K562 (cell line): Measurements from ENCODE around the gene CA7. TPM values are rescaled to one million over a fixed set of nuclear protein-coding genes. Genes with fewer than 3 reads are reported as not detected.

Experiments used
- ATF2 ChIP-seq: sonication (generic); formaldehyde crosslinking; IDR thresholded peaks from 2 replicates; pipeline ENCODE4 v1.8.1; 2022; ENCODE audit warnings: missing genetic modification reagents
- CHD7 ChIP-seq: fragments of 200-600 bp; sonication (generic); IDR thresholded peaks from one replicate; pipeline ENCODE4 v1.6.1; 2012; ENCODE audit warnings: mild to moderate bottlenecking, low read depth, low read length, inconsistent platforms
- EGR1 ChIP-seq: fragments of 450-650 bp; conservative IDR thresholded peaks from 2 replicates; pipeline ENCODE4 v1.6.1; 2017; ENCODE audit warnings: mild to moderate bottlenecking
- HOMEZ ChIP-seq: fragments of 250-450 bp; sonication (Bioruptor Pico); IDR thresholded peaks from 2 replicates; pipeline ENCODE4 v1.4.0; 2020; ENCODE audit warnings: mild to moderate bottlenecking, moderate library complexity
- NFATC3 ChIP-seq: fragments of 450-650 bp; IDR thresholded peaks from 2 replicates; pipeline ENCODE4 v1.6.1; 2017; ENCODE audit warnings: mild to moderate bottlenecking
- NFYB ChIP-seq: IDR thresholded peaks from 2 replicates; pipeline ENCODE4 v1.6.1; 2011; ENCODE audit warnings: mild to moderate bottlenecking, moderate library complexity; ENCODE audit not compliant: insufficient read length; ENCODE audit errors: extremely low read depth
- ZNF431 ChIP-seq: sonication (generic); formaldehyde crosslinking; IDR thresholded peaks from 2 replicates; pipeline ENCODE4 v1.8.0; 2022; ENCODE audit warnings: mild to moderate bottlenecking, missing genetic modification reagents
- ZNF717 ChIP-seq: fragments of 250-450 bp; sonication (Bioruptor Pico); IDR thresholded peaks from 2 replicates; pipeline ENCODE4 v1.5.0; 2021
- polyA plus RNA-seq, 8 experiments: library from polyadenylated mRNA; depleted of rRNA in 4 of 8; stranded (reverse) in 5 of 8; unstranded in 3 of 8; fragments of >200 nt; fragmentation: Nextera tagmentation in 2 of 8; fragmentation: Illumina TruSeq in 1 of 8; extraction: Ambion mirVana in 2 of 8; extraction: Trizol in 1 of 8; gene quantifications; 2 replicates each; pipeline versions ENCODE4 v1.2.1 to v1.2.3, GENCODE V29; 2011 to 2014; ENCODE audit warnings: inconsistent platforms in 1 of 8, missing spikeins in 1 of 8
- total RNA-seq, 7 experiments: library from RNA; depleted of rRNA in 6 of 7; stranded (reverse); fragments of >200 nt in 6 of 7; fragmentation: Illumina TruSeq in 2 of 7; extraction: Trizol in 2 of 7; gene quantifications; 2 replicates each; pipeline versions ENCODE4 v1.2.1 to v1.2.3, GENCODE V29; 2011 to 2021; ENCODE audit warnings: low replicate concordance in 1 of 7
- TF ChIP-seq, protein P1 (sequence below): fragments of 250-450 bp; sonication (Bioruptor Pico); IDR thresholded peaks from 2 replicates; pipeline ENCODE4 v1.8.0; 2022; ENCODE audit warnings: moderate library complexity, mild to moderate bottlenecking, inconsistent platforms

Gene CA7
- total and polyA plus RNA-seq, 9 of the 15 experiments (the other 6 are each of a cell fraction or from before 2014, with no cell fraction given), result 0.03 to 0.07 (median 0.05) TPM; not detected in 5

GRCh38 chr16:66888647-66889615 is 44.7 kb downstream of the CA7 start (continued):
- no peak for TF ChIP-seq CHD7
- TF ChIP-seq ZNF717 (CRISPR knock-in tag), result no peak
- TF ChIP-seq ATF2 (CRISPR knock-in tag), result no peak
- no peak for TF ChIP-seq NFYB
- TF ChIP-seq, protein P1, sequence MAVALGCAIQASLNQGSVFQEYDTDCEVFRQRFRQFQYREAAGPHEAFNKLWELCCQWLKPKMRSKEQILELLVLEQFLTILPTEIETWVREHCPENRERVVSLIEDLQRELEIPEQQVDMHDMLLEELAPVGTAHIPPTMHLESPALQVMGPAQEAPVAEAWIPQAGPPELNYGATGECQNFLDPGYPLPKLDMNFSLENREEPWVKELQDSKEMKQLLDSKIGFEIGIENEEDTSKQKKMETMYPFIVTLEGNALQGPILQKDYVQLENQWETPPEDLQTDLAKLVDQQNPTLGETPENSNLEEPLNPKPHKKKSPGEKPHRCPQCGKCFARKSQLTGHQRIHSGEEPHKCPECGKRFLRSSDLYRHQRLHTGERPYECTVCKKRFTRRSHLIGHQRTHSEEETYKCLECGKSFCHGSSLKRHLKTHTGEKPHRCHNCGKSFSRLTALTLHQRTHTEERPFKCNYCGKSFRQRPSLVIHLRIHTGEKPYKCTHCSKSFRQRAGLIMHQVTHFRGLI (CRISPR knock-in tag), result no peak
- no peak for TF ChIP-seq HOMEZ
- no peak for TF ChIP-seq EGR1
- TF ChIP-seq NFATC3, result no peak
- no peak for TF ChIP-seq ZNF431 (CRISPR knock-in tag)
